Ishikawa (cell line): ENCODE results near the gene PRPF19.
A peak's percentile ranks its signal among the peaks of the same experiment; 100 is the strongest.

Experiments
- CEBPB ChIP-seq: IDR thresholded peaks from 2 replicates; pipeline ENCODE4 v1.6.1; 2012
- CREB1 ChIP-seq: IDR thresholded peaks from 2 replicates; pipeline ENCODE4 v1.6.1; 2012; ENCODE audit warnings: low read depth
- EGR1 ChIP-seq: IDR thresholded peaks from 2 replicates; pipeline ENCODE4 v1.6.1; 2012
- EP300 ChIP-seq: IDR thresholded peaks from 2 replicates; pipeline ENCODE4 v1.6.1; 2012; ENCODE audit warnings: borderline replicate concordance
- FOXM1 ChIP-seq: IDR thresholded peaks from 2 replicates; pipeline ENCODE4 v1.6.1; 2012; ENCODE audit warnings: low read depth, borderline replicate concordance
- MAX ChIP-seq: IDR thresholded peaks from 2 replicates; pipeline ENCODE4 v1.6.1; 2012
- NFIC ChIP-seq: IDR thresholded peaks from 2 replicates; pipeline ENCODE4 v1.6.1; 2012
- RAD21 ChIP-seq: IDR thresholded peaks from 2 replicates; pipeline ENCODE4 v1.6.1; 2012; ENCODE audit warnings: low read depth
- REST ChIP-seq: IDR thresholded peaks from 2 replicates; pipeline ENCODE4 v1.6.1; 2012; ENCODE audit warnings: low read depth, mild to moderate bottlenecking
- TAF1 ChIP-seq: IDR thresholded peaks from 2 replicates; pipeline ENCODE4 v1.6.1; 2012; ENCODE audit warnings: low read depth, mild to moderate bottlenecking
- TCF12 ChIP-seq: IDR thresholded peaks from 2 replicates; pipeline ENCODE4 v1.6.1; 2012; ENCODE audit warnings: low read depth
- TEAD4 ChIP-seq: IDR thresholded peaks from 2 replicates; pipeline ENCODE4 v1.6.1; 2012
- USF1 ChIP-seq: IDR thresholded peaks from 2 replicates; pipeline ENCODE4 v1.6.1; 2012
- YY1 ChIP-seq: IDR thresholded peaks from 2 replicates; pipeline ENCODE4 v1.6.1; 2012; ENCODE audit warnings: low read depth
- ZBTB7A ChIP-seq: IDR thresholded peaks from 2 replicates; pipeline ENCODE4 v1.6.1; 2012; ENCODE audit warnings: low read depth

Gene PRPF19

GRCh38 chr11:60889869-60890311 lies 16.5 kb downstream of the PRPF19 start:
- TF ChIP-seq CEBPB (no peak), FOXM1 (no peak), EGR1 (no peak), RAD21 (no peak), USF1 (no peak), TCF12 (no peak), REST (no peak)

- TF ChIP-seq EGR1 (no peak), RAD21 (peak; percentile 62)
Measured at GRCh38 chr11:60887556-60887955, 18.8 kb downstream of the PRPF19 start.

- TF ChIP-seq TEAD4 (no peak), RAD21 (no peak), REST (no peak), EP300 (no peak), TCF12 (no peak), MAX (no peak), USF1 (no peak), CEBPB (no peak), NFIC (no peak)
Measured at GRCh38 chr11:60880643-60881282, 25.6 kb downstream of the PRPF19 start.

- TF ChIP-seq MAX (no peak), TAF1 (no peak), FOXM1 (no peak), ZBTB7A (no peak), CEBPB (no peak), YY1 (no peak), EP300 (no peak), REST (no peak), RAD21 (no peak), TCF12 (no peak), EGR1 (no peak), USF1 (no peak), NFIC (no peak), TEAD4 (no peak), CREB1 (no peak)
Measured at GRCh38 chr11:60879971-60880588, 26.3 kb downstream of the PRPF19 start.

- TF ChIP-seq TEAD4 (no peak), YY1 (no peak), EP300 (no peak), CEBPB (no peak), MAX (no peak), ZBTB7A (no peak), TAF1 (no peak), RAD21 (no peak), TCF12 (no peak), NFIC (no peak), USF1 (no peak), EGR1 (no peak), FOXM1 (no peak), CREB1 (no peak)
Measured at GRCh38 chr11:60879104-60879503, 27.3 kb downstream of the PRPF19 start.
